GM10266 (cell line): ENCODE data around the gene IRGC.

Experiments
- DNase-seq: peaks from one replicate; pipeline ENCODE4 v3.0.0; 2012; ENCODE audit errors: extremely low spot score
- TF ChIP-seq, protein P1 (sequence below): IDR thresholded peaks from 2 replicates; pipeline ENCODE4 v1.5.1; 2012; ENCODE audit warnings: mild to moderate bottlenecking, low read depth; ENCODE audit not compliant: control insufficient read depth, insufficient read depth; ENCODE audit errors: missing control alignments

The IRGC gene

DNA sequence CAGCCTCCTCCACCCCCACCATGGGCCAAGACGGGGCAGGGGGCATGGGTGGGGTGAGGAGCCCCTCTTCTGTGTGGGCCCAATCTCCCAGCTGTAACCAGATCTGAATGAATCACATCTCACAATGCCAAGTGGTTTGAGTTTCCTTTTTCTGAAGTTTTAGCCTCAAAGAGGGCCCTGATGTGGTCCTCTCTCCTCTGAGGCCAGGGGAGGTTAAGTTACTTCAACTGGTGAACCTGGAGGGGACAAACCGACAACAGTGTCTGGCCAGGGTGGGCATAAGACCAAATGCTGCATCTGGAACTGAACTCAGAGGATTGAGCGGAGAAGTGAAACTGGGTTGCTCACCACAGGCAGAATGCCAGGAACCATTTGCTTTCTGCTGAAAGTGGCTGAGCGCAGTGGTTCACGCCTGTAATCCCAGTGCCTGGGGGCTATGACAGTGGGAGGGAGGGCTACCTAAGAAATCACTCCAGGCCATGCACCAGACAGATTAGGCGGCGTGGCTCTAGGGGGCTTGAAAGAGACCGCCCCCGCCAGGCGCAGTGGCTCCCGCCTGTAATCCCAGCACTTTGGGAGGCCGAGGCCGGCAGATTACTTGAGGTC lies 15.4 kb upstream of the IRGC start:
- TF ChIP-seq, protein P1, sequence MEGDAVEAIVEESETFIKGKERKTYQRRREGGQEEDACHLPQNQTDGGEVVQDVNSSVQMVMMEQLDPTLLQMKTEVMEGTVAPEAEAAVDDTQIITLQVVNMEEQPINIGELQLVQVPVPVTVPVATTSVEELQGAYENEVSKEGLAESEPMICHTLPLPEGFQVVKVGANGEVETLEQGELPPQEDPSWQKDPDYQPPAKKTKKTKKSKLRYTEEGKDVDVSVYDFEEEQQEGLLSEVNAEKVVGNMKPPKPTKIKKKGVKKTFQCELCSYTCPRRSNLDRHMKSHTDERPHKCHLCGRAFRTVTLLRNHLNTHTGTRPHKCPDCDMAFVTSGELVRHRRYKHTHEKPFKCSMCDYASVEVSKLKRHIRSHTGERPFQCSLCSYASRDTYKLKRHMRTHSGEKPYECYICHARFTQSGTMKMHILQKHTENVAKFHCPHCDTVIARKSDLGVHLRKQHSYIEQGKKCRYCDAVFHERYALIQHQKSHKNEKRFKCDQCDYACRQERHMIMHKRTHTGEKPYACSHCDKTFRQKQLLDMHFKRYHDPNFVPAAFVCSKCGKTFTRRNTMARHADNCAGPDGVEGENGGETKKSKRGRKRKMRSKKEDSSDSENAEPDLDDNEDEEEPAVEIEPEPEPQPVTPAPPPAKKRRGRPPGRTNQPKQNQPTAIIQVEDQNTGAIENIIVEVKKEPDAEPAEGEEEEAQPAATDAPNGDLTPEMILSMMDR, result no peak
- no peak for DNase-seq

DNA sequence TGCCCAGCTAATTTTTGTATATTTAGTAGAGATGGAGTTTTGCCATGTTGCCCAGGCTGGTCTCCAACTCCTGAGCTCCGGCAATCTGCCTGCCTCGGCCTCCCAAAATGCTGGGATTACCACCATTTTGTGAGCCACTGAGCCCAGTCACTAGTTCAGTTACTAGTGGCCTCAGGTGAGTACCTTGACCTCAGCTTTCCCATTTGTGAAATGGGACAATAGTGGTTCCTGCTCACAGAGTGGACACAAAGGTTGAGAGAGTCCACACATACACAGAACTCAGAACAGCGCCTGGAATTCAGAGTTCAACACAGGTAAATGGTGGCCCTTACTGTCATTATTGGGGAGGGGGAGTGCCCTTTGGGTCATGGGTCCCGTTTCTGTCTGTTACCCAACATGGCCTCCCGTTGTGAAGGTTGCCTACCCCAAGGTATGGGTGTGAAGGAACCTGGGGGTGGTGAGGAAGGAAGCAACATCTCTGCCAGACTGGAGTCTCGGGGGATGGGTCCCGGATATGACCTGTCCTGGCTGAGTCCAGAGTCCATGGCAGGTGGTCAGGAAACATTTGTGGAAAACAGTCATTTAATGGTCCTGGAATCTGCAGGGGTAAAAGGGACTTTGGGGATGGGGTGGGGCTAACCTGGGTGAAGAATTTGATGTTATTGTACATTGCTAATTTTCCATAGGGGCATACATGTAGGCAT lies 11.7 kb upstream of the IRGC start:
- TF ChIP-seq, protein P1, result no peak
- DNase-seq, result no peak

GRCh38 chr19:43705729-43706128 lies 10.1 kb upstream of the IRGC start:
- TF ChIP-seq, protein P1, result no peak
- no peak for DNase-seq

GRCh38 chr19:43707158-43707712 lies 8.6 kb upstream of the IRGC start:
- no peak for DNase-seq
- TF ChIP-seq, protein P1, result no peak

GRCh38 chr19:43708716-43709115 lies 7.2 kb upstream of the IRGC start:
- no peak for DNase-seq
- TF ChIP-seq, protein P1, result no peak

DNA sequence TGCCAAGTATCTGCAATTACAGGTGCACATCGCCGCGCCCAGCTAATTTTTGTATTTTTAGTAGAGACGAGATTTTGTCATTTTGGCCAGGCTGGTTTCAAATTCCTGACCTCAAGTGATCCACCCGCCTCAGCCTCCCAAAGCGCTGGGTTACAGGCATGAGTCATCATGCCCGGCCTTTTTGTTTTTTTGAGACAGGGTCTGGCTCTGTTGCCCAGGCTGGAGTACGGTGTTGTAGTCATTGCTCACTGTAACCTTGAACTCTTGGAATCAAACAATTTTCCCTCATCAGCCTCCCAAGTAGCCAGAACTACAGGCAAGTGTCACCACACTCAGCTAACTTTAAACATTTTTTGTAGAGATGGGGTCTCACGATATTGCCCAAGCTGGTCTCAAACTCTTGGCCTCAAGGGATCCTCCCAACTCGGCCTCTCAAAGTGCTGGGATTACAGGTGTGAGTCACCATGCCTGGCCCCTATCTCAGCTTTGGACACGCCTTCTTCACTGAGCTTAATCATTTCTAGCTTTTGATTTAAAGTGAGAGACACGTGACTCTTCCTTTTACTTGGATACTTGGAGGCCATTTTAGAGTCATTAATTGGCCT lies 4.0 kb upstream of the IRGC start:
- DNase-seq, result no peak
- TF ChIP-seq, protein P1, result no peak

GRCh38 chr19:43713208-43713607 lies 2.7 kb upstream of the IRGC start:
- no peak for DNase-seq
- TF ChIP-seq, protein P1, result no peak
